Femur (tissue), 1 donor: ENCODE measurements around the gene OR13A1.
"Not testable (repeated sequence)": the region's sequence is repeated elsewhere in the genome, so short reads cannot be mapped to it uniquely, and the experiment has no call there.

ENCODE experiments used
- DNase-seq: peaks from one replicate; pipeline ENCODE4 v3.0.0-alpha.2; 2017

The OR13A1 gene

GRCh38 chr10:45280113-45280760 is 35.2 kb downstream of the OR13A1 start:
- no peak for DNase-seq

- DNase-seq = no peak
Observed at GRCh38 chr10:45279682-45280081, 35.7 kb downstream of the OR13A1 start.

- no peak for DNase-seq
Observed at GRCh38 chr10:45278860-45279498, 36.4 kb downstream of the OR13A1 start.

- not testable (repeated sequence) for DNase-seq
Observed at GRCh38 chr10:45276146-45276545, 39.3 kb downstream of the OR13A1 start.

GRCh38 chr10:45274364-45274763 is 41.0 kb downstream of the OR13A1 start:
- no peak for DNase-seq

GRCh38 chr10:45267777-45268176 is 47.6 kb downstream of the OR13A1 start:
- not testable (repeated sequence) for DNase-seq

GRCh38 chr10:45265996-45266395 is 49.4 kb downstream of the OR13A1 start:
- DNase-seq = no peak

GRCh38 chr10:45261946-45262345 is 53.5 kb downstream of the OR13A1 start:
- no peak for DNase-seq

- no peak for DNase-seq
Observed at GRCh38 chr10:45261243-45261775, 54.1 kb downstream of the OR13A1 start.

GRCh38 chr10:45260635-45261034 is 54.8 kb downstream of the OR13A1 start:
- not testable (repeated sequence) for DNase-seq

- DNase-seq = not testable (repeated sequence)
Observed at GRCh38 chr10:45259786-45260495, 55.5 kb downstream of the OR13A1 start.

GRCh38 chr10:45257600-45257999 is 57.8 kb downstream of the OR13A1 start:
- DNase-seq = no peak

- DNase-seq = no peak
Observed at GRCh38 chr10:45256246-45256645, 59.2 kb downstream of the OR13A1 start.

GRCh38 chr10:45255706-45256105 is 59.7 kb downstream of the OR13A1 start:
- DNase-seq = no peak

GRCh38 chr10:45254892-45255291 is 60.5 kb downstream of the OR13A1 start:
- DNase-seq = no peak

GRCh38 chr10:45253183-45253914 is 62.1 kb downstream of the OR13A1 start:
- DNase-seq = no peak
